K562 (cell line): ENCODE measurements around the gene BDH1. TPM values are rescaled to one million over a fixed set of nuclear protein-coding genes. Genes with fewer than 3 reads are reported as not detected.

ENCODE experiments used
- DIDO1 ChIP-seq: fragments of 450-650 bp; IDR thresholded peaks from 2 replicates; pipeline ENCODE4 v1.6.1; 2016; ENCODE audit warnings: low read depth, missing biosample characterization, missing genetic modification characterization
- E2F1 ChIP-seq: sonication (generic); formaldehyde crosslinking; IDR thresholded peaks from 2 replicates; pipeline ENCODE4 v1.8.1; 2023; ENCODE audit warnings: mild to moderate bottlenecking, missing genetic modification reagents, moderate library complexity
- MGA ChIP-seq: fragments of 450-650 bp; IDR thresholded peaks from 2 replicates; pipeline ENCODE4 v1.6.1; 2016; ENCODE audit warnings: mild to moderate bottlenecking, moderate library complexity
- POLR2AphosphoS5 ChIP-seq: IDR thresholded peaks from 2 replicates; pipeline ENCODE4 v1.6.1; 2011; ENCODE audit warnings: mild to moderate bottlenecking, low read depth, low read length, moderate library complexity; ENCODE audit not compliant: control insufficient read depth, insufficient read depth
- TBP ChIP-seq: optimal IDR thresholded peaks from 2 replicates; pipeline ENCODE3; 2011; ENCODE audit warnings: low read depth, low read length, improper control_type of control experiment
- TEAD4 ChIP-seq, 2 experiments: sonication (generic) in 1 of 2; formaldehyde crosslinking in 1 of 2; IDR thresholded peaks; 2 replicates each; pipeline versions ENCODE4 v1.6.1 to v1.8.0; 2012 to 2022; ENCODE audit warnings: borderline replicate concordance in 1 of 2, inconsistent platforms in 1 of 2, low read length in 1 of 2, mild to moderate bottlenecking in 1 of 2, missing genetic modification reagents in 1 of 2
- ZC3H4 ChIP-seq: sonication (generic); formaldehyde crosslinking; IDR thresholded peaks from 2 replicates; pipeline ENCODE4 v1.9.0; 2021; ENCODE audit warnings: missing genetic modification reagents, borderline replicate concordance
- ZMIZ1 ChIP-seq, 2 experiments: fragments of 150-350 bp in 1 of 2; IDR thresholded peaks; 2 replicates each; pipeline ENCODE4 v1.6.1; 2012 to 2016; ENCODE audit warnings: low read depth in 2 of 2, low read length in 2 of 2, mild to moderate bottlenecking in 1 of 2, moderate library complexity in 1 of 2
- polyA plus RNA-seq, 8 experiments: library from polyadenylated mRNA; depleted of rRNA in 4 of 8; stranded (reverse) in 5 of 8; unstranded in 3 of 8; fragments of >200 nt; fragmentation: Nextera tagmentation in 2 of 8; fragmentation: Illumina TruSeq in 1 of 8; extraction: Ambion mirVana in 2 of 8; extraction: Trizol in 1 of 8; gene quantifications; 2 replicates each; pipeline versions ENCODE4 v1.2.1 to v1.2.3, GENCODE V29; 2011 to 2014; ENCODE audit warnings: inconsistent platforms in 1 of 8, missing spikeins in 1 of 8
- total RNA-seq, 7 experiments: library from RNA; depleted of rRNA in 6 of 7; stranded (reverse); fragments of >200 nt in 6 of 7; fragmentation: Illumina TruSeq in 2 of 7; extraction: Trizol in 2 of 7; gene quantifications; 2 replicates each; pipeline versions ENCODE4 v1.2.1 to v1.2.3, GENCODE V29; 2011 to 2021; ENCODE audit warnings: low replicate concordance in 1 of 7

BDH1 gene
- total and polyA plus RNA-seq, 9 of the 15 experiments (the other 6 are each of a cell fraction or from before 2014, with no cell fraction given), result 0.07 to 0.89 (median 0.12) TPM; not detected in 3

GRCh38 chr3:197484204-197484901 is 71.4 kb downstream of the BDH1 start (continued):
- TF ChIP-seq MGA (no peak), ZMIZ1 (IDR thresholded peaks at IDR 0.05; ENCODE audit: low read depth in 2 of 2, low read length in 2 of 2) (0 out of 4 replicates have a peak, but pooled peaks of 1 of the 2 experiments have one; percentile 19), DIDO1 (tag) (no peak), TBP (peak; percentile 62), TEAD4 (IDR thresholded peaks at IDR 0.05; ENCODE audit: low read length) (0 out of 2 replicates have a peak, but pooled peaks have one; percentile 11), TEAD4 (CRISPR knock-in tag; IDR thresholded peaks at IDR 0.05; ENCODE audit: borderline replicate concordance) (no peak), POLR2AphosphoS5 (peak; percentile 74), E2F1 (CRISPR knock-in tag) (no peak), ZC3H4 (CRISPR knock-in tag) (no peak)
